ENCODE data around the gene CERK. TPM values are rescaled to one million over a fixed set of nuclear protein-coding genes. Genes with fewer than 3 reads are reported as not detected.
A peak's percentile ranks its signal among the peaks of the same experiment; 100 is the strongest.

Gene CERK
- polyA plus RNA-seq, 1 donor: 82.3 TPM

- Histone ChIP-seq H3K36me3 (ENCODE audit: control insufficient read depth, insufficient read depth, low read length) (peaks cover 74% of the 10 kb centered on the region), H3K27ac (ENCODE audit: low read length) (peak overlapping the region; percentile 74), H3K9me3 (ENCODE audit: control insufficient read depth, low read depth, low read length) (peaks cover 11% of the 10 kb centered on the region), H3K4me1 (ENCODE audit: control insufficient read depth, insufficient read depth, low read length) (peaks cover 22% of the 10 kb centered on the region), H3K27me3 (ENCODE audit: control insufficient read depth, insufficient read depth, low read length) (no peaks in the 10 kb centered on the region), H3K4me3 (ENCODE audit: low read length) (no peak overlapping the region)
- peak in 1 of 2 donors; percentile 74 for DNase-seq
- WGBS (ENCODE audit: insufficient coverage, low lambda C conversion rate): no CpG with 5 or more reads among the region's 18 CpGs
Measured at GRCh38 chr22:46672731-46673130, 65.3 kb downstream of the CERK start.

- Histone ChIP-seq H3K4me3 (ENCODE audit: low read length) (no peak overlapping the region), H3K36me3 (ENCODE audit: control insufficient read depth, insufficient read depth, low read length) (peaks cover 76% of the 10 kb centered on the region), H3K27ac (ENCODE audit: low read length) (peak overlapping the region; percentile 74), H3K9me3 (ENCODE audit: control insufficient read depth, low read depth, low read length) (peaks cover 9% of the 10 kb centered on the region), H3K4me1 (ENCODE audit: control insufficient read depth, insufficient read depth, low read length) (peaks cover 22% of the 10 kb centered on the region), H3K27me3 (ENCODE audit: control insufficient read depth, insufficient read depth, low read length) (no peaks in the 10 kb centered on the region)
- peak; percentile 88 to 96 for DNase-seq
- WGBS (ENCODE audit: insufficient coverage, low lambda C conversion rate): no CpG with 5 or more reads among the region's 17 CpGs
Measured at GRCh38 chr22:46671824-46672432, 66.1 kb downstream of the CERK start.

GRCh38 chr22:46669201-46669600 lies 68.9 kb downstream of the CERK start:
- WGBS (ENCODE audit: insufficient coverage, low lambda C conversion rate): no CpG with 5 or more reads among the region's 9 CpGs
- Histone ChIP-seq H3K27me3 (ENCODE audit: control insufficient read depth, insufficient read depth, low read length) (no peaks in the 10 kb centered on the region), H3K4me3 (ENCODE audit: low read length) (no peak overlapping the region), H3K27ac (ENCODE audit: low read length) (no peak overlapping the region), H3K9me3 (ENCODE audit: control insufficient read depth, low read depth, low read length) (peaks cover 9% of the 10 kb centered on the region), H3K4me1 (ENCODE audit: control insufficient read depth, insufficient read depth, low read length) (peaks cover 22% of the 10 kb centered on the region), H3K36me3 (ENCODE audit: control insufficient read depth, insufficient read depth, low read length) (peaks cover 78% of the 10 kb centered on the region)
- no peak for DNase-seq

GRCh38 chr22:46668116-46668515 lies 69.9 kb downstream of the CERK start:
- no CpG with 5 or more reads among the region's 24 CpGs for WGBS (ENCODE audit: insufficient coverage, low lambda C conversion rate)
- peaks cover 5% of the 10 kb centered on the region for H3K9me3 ChIP-seq (ENCODE audit: control insufficient read depth, low read depth, low read length)
- H3K27ac ChIP-seq (ENCODE audit: low read length): no peak overlapping the region
- peaks cover 13% of the 10 kb centered on the region for H3K4me1 ChIP-seq (ENCODE audit: control insufficient read depth, insufficient read depth, low read length)
- no peaks in the 10 kb centered on the region for H3K27me3 ChIP-seq (ENCODE audit: control insufficient read depth, insufficient read depth, low read length)
- no peak for DNase-seq
- peaks cover 78% of the 10 kb centered on the region for H3K36me3 ChIP-seq (ENCODE audit: control insufficient read depth, insufficient read depth, low read length)
- no peak overlapping the region for H3K4me3 ChIP-seq (ENCODE audit: low read length)

GRCh38 chr22:46667245-46667623 lies 70.8 kb downstream of the CERK start:
- H3K4me1 ChIP-seq (ENCODE audit: control insufficient read depth, insufficient read depth, low read length): peaks cover 4% of the 10 kb centered on the region
- WGBS (ENCODE audit: insufficient coverage, low lambda C conversion rate): no CpG with 5 or more reads among the region's 10 CpGs
- H3K4me3 ChIP-seq (ENCODE audit: low read length): no peak overlapping the region
- H3K27ac ChIP-seq (ENCODE audit: low read length): no peak overlapping the region
- no peaks in the 10 kb centered on the region for H3K27me3 ChIP-seq (ENCODE audit: control insufficient read depth, insufficient read depth, low read length)
- peaks cover 5% of the 10 kb centered on the region for H3K9me3 ChIP-seq (ENCODE audit: control insufficient read depth, low read depth, low read length)
- H3K36me3 ChIP-seq (ENCODE audit: control insufficient read depth, insufficient read depth, low read length): peaks cover 78% of the 10 kb centered on the region
- no peak for DNase-seq

- no CpG with 5 or more reads among the region's 17 CpGs for WGBS (ENCODE audit: insufficient coverage, low lambda C conversion rate)
- H3K36me3 ChIP-seq (ENCODE audit: control insufficient read depth, insufficient read depth, low read length): peaks cover 83% of the 10 kb centered on the region
- H3K4me1 ChIP-seq (ENCODE audit: control insufficient read depth, insufficient read depth, low read length): no peaks in the 10 kb centered on the region
Measured at GRCh38 chr22:46666577-46667244, 71.3 kb downstream of the CERK start.

GRCh38 chr22:46665751-46666280 lies 72.2 kb downstream of the CERK start:
- Histone ChIP-seq H3K4me1 (ENCODE audit: control insufficient read depth, insufficient read depth, low read length) (peaks cover 5% of the 10 kb centered on the region), H3K36me3 (ENCODE audit: control insufficient read depth, insufficient read depth, low read length) (peaks cover 86% of the 10 kb centered on the region), H3K27me3 (ENCODE audit: control insufficient read depth, insufficient read depth, low read length) (no peaks in the 10 kb centered on the region), H3K9me3 (ENCODE audit: control insufficient read depth, low read depth, low read length) (peaks cover 5% of the 10 kb centered on the region), H3K27ac (ENCODE audit: low read length) (no peak overlapping the region), H3K4me3 (ENCODE audit: low read length) (no peak overlapping the region)
- WGBS (ENCODE audit: insufficient coverage, low lambda C conversion rate): no CpG with 5 or more reads among the region's 18 CpGs
- DNase-seq: no peak

More at GRCh38 chr22:46666577-46667244, 71.3 kb downstream of the CERK start:
- no peaks in the 10 kb centered on the region for H3K27me3 ChIP-seq (ENCODE audit: control insufficient read depth, insufficient read depth, low read length)
- peaks cover 5% of the 10 kb centered on the region for H3K9me3 ChIP-seq (ENCODE audit: control insufficient read depth, low read depth, low read length)
- no peak for DNase-seq
- H3K27ac ChIP-seq (ENCODE audit: low read length): no peak overlapping the region
- H3K4me3 ChIP-seq (ENCODE audit: low read length): no peak overlapping the region

- no peak overlapping the region for H3K4me3 ChIP-seq (ENCODE audit: low read length)
- peaks cover 5% of the 10 kb centered on the region for H3K9me3 ChIP-seq (ENCODE audit: control insufficient read depth, low read depth, low read length)
- no peak for DNase-seq
- no peak overlapping the region for H3K27ac ChIP-seq (ENCODE audit: low read length)
- peaks cover 9% of the 10 kb centered on the region for H3K4me1 ChIP-seq (ENCODE audit: control insufficient read depth, insufficient read depth, low read length)
- no peaks in the 10 kb centered on the region for H3K27me3 ChIP-seq (ENCODE audit: control insufficient read depth, insufficient read depth, low read length)
- peaks cover 81% of the 10 kb centered on the region for H3K36me3 ChIP-seq (ENCODE audit: control insufficient read depth, insufficient read depth, low read length)
- no CpG with 5 or more reads among the region's 21 CpGs for WGBS (ENCODE audit: insufficient coverage, low lambda C conversion rate)
Measured at GRCh38 chr22:46665151-46665695, 72.8 kb downstream of the CERK start.

- peaks cover 5% of the 10 kb centered on the region for H3K9me3 ChIP-seq (ENCODE audit: control insufficient read depth, low read depth, low read length)
- H3K4me3 ChIP-seq (ENCODE audit: low read length): no peak overlapping the region
- no peak for DNase-seq
- no CpG with 5 or more reads among the region's 13 CpGs for WGBS (ENCODE audit: insufficient coverage, low lambda C conversion rate)
- no peaks in the 10 kb centered on the region for H3K27me3 ChIP-seq (ENCODE audit: control insufficient read depth, insufficient read depth, low read length)
- peaks cover 82% of the 10 kb centered on the region for H3K36me3 ChIP-seq (ENCODE audit: control insufficient read depth, insufficient read depth, low read length)
- no peak overlapping the region for H3K27ac ChIP-seq (ENCODE audit: low read length)
- peaks cover 17% of the 10 kb centered on the region for H3K4me1 ChIP-seq (ENCODE audit: control insufficient read depth, insufficient read depth, low read length)
Measured at GRCh38 chr22:46664301-46664855, 73.7 kb downstream of the CERK start.

GRCh38 chr22:46663436-46664100 lies 74.5 kb downstream of the CERK start:
- WGBS (ENCODE audit: insufficient coverage, low lambda C conversion rate): 100% methylated on average over 2 of the region's 28 CpGs
- DNase-seq: no peak
- Histone ChIP-seq H3K4me3 (ENCODE audit: low read length) (no peak overlapping the region), H3K27me3 (ENCODE audit: control insufficient read depth, insufficient read depth, low read length) (no peaks in the 10 kb centered on the region), H3K9me3 (ENCODE audit: control insufficient read depth, low read depth, low read length) (peaks cover 4% of the 10 kb centered on the region), H3K4me1 (ENCODE audit: control insufficient read depth, insufficient read depth, low read length) (peaks cover 18% of the 10 kb centered on the region), H3K27ac (ENCODE audit: low read length) (no peak overlapping the region), H3K36me3 (ENCODE audit: control insufficient read depth, insufficient read depth, low read length) (peaks cover 81% of the 10 kb centered on the region)

Data from large intestine (tissue), 3 donors.